Measurements from ENCODE around the gene NTN3.
"Not testable (repeated sequence)": the region's sequence is repeated elsewhere in the genome, so short reads cannot be mapped to it uniquely, and the experiment has no call there.

Gene NTN3

DNA sequence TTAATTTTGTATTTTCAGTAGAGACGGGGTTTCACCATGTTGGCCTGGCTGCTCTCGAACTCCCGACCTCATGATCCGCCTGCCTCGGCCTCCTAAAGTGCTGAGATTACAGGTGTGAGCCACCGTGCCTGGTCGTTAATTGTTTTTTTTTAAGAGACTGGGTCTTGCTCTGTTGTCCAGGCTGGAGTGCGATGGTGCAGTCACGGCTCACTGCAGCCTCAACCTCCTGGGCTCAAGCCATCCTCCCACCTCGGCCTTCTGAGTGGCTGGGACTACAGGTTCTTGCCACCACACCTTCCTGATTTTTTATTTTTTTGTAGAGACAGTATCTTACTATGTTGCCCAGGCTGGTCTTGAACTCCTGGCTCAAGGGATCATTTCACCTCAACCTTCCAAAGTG is 8.9 kb downstream of the NTN3 start:
- not testable (repeated sequence) for DNase-seq (ENCODE audit: low spot score)

DNA sequence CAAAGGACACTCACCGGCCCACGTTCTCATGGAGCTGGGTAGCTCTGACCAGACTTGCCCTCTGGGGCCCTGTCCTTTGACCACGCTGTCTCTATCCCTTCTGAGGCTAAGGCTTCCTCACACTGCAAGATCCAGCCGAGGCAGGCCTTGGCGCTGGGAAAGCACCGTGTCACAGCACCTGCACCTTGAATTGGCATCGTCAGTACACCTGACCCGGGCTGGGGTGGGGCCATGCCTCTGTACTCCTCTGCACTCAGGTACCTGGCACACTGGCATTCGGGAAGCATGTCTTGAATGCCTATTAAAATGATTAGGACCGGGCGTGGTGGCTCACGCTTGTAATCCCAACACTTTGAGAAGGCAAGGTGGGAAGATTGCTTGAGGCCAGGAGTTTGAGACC is 9.9 kb downstream of the NTN3 start:
- no peak for DNase-seq (ENCODE audit: low spot score)

DNA sequence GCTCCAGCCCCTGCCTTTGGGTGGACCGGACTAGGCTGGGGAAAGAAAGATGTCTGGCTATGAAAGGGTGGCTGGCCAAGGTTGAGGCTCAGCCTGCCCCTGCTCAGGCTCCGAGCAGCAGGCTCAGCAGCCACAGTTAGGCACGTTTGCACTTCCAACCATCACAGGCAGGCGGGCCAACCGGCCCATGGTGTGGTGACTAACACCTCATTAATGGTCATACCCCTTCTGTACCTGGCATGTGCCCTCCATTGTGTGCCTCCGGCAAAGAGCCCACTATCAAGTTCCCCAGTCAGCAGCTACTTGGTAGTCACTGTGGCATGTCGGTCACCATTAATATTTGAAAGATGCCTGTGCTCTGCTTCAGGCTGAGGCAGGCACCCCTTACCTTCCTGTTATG is 10.6 kb downstream of the NTN3 start:
- DNase-seq (ENCODE audit: low spot score) = no peak

DNA sequence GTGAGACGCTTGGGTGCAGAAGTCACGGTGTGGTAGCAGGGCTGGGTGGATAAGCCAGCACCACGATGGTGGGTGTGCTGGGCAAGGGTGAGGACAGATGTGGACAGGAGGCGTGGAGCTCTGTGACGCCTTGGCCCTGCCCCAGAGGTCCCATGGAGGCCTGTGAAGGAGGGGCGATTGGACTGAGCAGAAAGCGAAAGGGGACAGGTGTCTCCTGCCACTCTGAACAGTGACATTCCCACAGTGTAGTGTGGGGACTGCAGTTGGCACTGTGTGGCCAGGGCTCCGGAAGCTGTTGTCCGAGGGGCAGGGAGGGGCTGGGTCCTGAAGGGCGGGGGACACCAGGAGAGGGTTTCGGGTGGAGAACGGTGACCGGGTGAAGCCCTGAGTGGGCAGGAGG is 11.2 kb downstream of the NTN3 start:
- no peak for DNase-seq (ENCODE audit: low spot score)

DNA sequence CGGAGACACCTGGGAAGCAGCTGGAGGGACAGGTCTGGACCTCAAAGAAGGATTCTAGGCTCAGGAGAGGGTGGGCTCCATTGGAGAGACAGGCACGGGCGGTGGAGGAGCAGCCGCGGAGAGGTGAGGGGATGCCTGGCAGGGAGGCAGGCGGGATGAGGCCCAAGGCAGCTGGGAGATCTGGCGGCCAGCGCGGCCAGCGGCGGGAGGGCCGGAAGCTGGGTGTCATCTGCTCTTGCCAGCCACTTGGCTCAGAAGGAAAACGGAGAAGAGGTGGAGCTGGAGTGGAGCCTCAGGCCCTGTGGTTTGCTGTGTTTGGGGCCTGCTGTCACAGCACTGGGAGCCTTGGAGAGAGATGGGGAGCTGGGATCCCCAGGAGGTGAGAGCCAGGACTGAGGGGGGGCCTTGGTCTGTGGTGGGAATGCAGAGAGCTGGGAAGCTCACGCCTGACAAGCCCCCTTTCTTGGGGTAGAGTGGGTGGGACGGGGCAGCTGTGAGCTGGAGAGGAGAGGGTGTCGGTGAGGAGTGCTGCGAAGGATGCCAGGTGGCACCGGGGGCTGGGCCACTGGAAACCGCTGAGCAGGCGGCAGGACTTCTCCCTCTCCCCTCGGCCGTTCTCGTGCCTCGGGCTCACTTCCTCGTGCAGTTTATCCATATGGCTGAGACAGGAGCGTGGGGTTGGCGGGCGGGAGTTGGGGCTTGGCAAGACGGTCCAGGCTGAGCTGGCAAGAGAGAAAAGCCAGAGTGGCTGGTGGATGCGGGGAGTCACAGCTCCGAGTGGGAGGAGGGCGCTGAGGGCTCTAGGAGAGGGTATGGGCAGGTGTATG is 11.8 kb downstream of the NTN3 start:
- peak; percentile 81 for DNase-seq (ENCODE audit: low spot score)

DNA sequence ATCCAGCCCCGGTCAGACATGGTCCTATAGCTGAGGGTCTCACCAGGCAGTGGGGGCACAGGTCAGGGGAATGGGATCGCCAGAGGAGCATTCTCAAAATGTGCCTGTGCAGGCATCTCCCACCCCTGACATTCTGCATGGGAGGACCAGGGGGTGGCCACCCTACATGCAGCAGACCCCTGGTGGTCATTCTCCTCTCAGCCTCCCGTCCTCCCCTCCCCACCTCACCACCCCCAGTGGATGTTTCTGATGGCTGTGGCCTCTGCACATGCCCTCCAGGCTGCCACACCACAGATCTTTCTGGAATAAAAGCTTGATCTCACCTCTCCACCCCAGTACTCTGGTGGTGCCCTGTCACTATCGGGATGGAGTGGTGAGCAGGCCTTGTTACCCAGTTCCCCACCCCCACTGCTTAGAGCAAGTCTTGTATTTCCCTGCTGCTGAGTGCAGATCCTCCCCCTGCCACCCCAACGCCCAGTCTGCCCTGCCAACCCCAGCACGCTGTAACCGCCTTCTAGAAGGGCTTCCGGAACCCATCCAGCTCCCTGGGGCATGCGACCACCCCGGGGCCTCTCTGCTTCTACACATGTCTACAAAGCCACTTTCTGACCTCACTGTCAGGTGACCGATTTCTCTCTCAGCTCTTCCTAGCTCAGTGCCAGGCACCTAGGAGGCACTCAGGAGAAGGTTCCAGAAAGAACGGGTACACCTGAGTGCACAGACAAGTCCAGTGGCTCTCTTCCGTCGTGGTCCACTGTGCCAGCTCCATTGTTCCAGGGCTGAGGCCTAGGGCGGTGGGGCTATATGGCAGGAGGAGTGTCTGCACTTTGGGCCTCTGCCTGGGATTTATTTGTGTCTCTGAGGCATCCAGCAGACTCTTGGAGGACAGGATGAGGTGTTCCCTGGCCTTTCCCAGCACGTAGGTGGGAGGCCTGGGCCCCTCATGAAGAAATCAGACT is 13.1 kb downstream of the NTN3 start:
- no peak for DNase-seq (ENCODE audit: low spot score)

DNA sequence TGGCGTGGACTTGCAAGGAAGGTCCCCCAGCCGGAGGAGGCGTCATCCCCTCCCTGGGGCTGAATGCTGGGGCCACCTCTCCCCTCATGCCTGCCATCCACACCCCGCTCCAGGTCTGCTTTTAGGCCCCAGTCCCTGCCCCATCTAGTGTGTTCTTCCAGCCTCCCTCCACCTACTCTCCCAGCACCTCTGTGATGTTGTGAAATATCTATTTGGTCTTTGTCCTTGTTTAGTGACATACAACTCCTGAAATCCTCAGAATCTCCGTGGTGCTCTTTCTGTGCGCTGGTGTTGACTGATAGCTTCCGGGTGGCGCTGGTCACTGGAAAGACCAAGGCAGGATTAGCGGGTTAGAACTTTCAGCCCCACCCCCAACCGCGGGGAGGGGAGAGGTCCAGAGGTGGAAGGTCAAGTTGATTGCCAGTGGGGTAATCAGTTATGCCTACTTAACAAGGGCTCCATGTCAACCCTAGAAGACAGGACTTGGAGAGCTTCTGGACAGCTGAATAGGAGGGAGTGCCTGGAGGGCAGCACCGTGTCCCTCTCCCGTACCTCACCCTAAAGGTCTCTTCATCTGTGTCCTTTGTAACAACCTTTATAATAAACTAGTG is 13.9 kb downstream of the NTN3 start:
- no peak for DNase-seq (ENCODE audit: low spot score)

DNA sequence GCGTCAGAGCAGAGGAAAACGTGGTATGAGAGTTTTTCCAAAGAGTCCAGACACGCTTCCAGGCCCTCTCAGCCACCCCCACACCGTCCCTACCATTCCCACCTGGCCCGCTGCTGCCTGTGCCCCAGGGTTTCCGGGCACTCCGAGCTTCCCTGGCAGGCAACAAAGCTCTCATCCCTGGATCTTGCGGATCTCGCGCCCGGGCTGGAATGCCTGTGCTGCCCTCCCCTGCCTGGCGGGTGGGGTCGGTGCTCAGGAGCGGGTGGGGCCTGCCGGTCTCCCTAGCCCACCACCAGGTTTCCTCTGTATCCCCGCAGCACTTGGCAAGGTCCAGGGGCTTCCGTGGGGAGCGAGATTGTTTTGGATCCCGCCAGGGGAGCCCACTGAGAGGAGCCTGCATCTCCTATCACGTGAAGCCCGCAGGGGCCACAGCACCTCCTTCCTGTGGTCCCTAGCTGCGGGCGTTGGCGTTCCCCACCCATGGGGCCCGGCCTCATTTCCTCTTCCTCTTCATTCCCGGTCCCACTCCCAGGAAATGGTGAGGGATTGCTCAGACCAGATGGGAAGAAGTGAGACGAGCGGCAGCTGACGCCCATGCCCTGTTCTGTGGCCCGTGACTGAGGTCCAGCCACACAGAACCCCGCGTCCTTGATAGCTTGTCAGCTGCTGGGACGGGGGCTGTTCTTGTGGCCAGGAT is 14.9 kb downstream of the NTN3 start:
- no peak for DNase-seq (ENCODE audit: low spot score)

DNA sequence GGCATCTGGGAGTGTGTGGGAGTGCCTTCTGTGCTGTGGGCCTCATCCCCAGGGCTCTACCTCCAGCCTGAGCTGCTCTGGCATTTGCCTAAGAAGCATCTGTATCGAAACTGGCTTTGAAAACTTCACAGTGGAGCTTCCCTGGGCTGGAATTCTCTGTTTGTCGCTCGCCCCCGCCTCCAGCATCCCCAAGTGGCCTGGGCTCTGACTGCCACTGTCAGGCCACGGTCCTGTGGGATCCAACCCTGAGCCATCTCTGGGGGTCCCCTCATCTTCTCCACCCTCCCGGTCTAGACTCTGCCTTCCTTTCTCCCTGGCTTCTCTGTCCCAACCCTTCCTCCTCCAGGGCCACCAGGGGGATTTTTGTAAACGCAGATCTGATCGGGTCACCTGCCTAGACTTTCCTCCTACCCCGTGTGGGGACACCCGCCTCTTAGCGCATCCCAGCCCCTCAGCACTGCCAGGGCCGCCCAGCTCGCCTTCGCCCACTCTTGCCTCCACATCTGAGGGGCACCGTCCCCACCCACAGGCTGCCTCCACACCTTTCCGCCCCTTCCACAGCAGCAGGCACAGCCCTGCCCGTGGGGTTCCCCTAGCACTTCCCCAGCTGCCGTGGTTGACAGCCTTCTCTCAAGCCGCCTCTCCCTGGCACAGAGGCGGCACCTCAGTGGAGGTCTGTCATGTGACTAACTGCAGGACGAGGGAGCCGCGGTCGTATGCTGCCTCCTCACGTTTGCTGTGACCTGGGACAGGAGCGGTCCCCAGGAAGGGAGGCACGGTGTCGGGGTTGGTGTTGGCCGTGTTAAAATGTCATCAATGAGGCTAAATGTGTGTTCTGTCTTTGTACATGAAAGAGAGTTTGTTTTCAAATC is 15.8 kb downstream of the NTN3 start:
- no peak for DNase-seq (ENCODE audit: low spot score)

DNA sequence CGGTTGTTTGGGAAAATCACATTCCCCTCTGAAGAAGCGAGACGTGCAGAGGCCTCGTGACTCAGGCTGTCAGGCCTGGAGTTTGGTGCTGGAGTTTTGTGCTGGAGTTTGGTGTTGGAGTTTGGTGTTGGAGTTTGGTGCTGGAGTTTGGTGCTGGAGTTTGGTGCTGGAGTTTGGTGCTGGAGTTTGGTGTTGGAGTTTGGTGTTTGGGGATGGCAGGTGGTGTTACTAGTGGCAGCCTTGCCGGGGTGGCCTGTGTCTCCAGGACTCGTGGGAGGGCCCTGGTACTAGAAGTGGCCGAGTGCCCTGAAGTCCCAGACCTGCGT is 16.4 kb downstream of the NTN3 start:
- DNase-seq (ENCODE audit: low spot score) = no peak

DNA sequence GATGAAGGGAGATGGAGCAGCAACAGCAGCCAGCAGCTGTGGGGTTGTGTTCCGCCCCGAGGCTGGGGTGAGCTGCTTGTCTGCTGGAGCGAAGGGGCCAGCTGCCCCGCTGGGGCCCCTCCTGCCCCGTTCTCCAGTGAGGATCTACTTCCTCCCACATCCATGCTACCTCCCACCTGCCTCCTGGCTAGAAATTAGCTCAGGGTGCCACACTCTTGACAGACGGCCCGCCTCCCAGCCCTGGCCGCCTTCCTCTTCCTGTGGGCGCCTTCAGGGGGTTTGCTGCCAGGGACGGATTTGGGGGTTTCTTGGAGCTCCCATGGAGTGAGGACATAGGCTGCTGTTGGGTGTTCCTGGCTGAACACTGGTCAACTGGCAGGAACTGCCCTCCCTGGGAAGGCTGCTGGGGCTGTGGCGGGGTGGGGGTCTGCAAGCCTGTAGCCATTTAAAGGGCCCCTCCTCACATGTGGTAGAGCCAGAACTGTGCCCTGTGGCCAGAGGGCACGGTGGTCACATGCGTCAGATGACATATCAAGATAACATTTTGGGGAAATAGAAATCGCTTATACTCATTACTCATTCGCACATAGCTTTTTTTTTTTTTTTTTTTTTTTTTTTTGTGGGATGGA is 16.9 kb downstream of the NTN3 start:
- no peak for DNase-seq (ENCODE audit: low spot score)

DNA sequence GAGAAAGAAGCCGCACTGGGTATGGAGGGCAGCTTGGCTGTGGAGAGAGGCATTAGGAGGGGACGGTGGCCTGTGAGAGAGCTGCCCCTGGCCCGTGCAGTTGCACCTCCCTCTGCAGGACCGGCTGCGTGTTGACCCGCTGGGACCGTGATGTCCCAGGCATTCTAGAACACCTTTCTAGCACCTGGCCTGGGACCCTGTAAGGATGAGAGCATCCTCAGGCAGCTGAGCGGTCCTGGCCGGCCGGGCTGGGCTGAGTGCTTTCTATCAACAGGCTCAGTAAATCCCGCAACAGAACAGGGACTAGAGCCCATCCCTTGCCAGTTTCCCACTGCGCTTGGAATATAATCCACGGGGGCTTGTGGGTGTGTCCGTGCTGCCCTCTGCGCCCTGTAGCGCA is 18.5 kb downstream of the NTN3 start:
- DNase-seq (ENCODE audit: low spot score) = no peak

DNA sequence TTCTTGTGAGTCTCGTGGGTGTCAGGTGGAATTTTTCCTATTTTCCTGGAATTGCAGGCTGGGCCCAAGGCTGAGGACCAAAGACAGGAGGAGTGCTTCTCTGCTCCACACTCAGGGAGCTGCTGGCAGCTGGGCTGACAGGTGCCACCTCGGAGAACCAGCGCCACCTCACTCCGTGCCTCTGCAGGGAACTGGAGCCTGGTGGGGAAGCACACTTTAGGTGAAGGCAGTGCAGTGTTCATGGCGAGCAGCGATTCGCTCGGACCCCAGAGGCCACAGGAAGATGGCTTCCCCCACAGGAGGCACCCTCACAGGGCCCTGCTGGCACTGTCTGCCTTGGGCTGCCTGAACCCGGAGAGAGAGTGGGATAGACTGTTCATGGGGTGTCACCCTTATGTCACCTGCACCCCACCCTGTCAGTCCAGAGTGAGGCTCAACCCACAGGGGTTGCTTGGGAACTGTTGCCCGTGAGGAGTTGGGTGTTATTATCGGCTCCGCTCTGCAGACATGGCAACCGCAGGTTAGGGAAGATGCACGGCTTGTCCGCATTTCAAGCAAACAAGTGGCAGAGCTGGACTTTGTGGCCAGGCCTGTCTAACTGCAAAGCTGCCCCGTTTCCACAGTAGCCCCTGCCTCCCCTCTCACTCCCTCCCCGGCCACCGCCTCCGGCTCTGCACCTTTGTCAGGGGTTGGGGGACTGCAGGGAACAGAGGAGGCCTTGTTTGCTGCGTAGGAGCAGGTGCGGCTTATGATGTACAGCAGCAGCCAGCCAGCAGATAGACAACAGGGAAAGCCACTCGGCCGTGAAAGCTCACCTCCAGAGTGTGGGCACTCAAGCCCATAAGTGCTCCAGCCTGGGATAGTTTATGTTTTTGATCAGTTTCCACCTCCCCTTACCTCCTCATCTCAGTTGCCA is 19.4 kb downstream of the NTN3 start:
- no peak for DNase-seq (ENCODE audit: low spot score)

DNA sequence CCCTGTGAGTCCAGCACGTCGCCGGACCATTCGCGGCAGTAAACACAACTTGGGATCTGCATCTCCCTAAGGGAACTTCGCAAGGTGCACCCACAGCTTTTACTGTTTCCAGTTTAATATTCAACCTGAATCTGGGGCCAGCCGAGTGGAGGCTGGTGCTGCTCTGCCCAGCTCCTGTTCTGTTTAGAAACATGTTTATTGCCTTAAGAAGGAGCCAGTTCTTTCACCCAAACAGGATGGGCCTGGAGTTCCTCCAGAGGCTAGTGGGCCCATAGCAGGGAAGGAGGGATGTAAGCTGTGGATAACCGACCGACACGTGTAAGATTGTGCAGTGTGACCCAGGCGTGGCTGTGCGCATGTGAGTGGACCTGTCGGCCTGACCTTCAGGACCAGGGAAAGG is 21.2 kb downstream of the NTN3 start:
- DNase-seq (ENCODE audit: low spot score) = no peak

DNA sequence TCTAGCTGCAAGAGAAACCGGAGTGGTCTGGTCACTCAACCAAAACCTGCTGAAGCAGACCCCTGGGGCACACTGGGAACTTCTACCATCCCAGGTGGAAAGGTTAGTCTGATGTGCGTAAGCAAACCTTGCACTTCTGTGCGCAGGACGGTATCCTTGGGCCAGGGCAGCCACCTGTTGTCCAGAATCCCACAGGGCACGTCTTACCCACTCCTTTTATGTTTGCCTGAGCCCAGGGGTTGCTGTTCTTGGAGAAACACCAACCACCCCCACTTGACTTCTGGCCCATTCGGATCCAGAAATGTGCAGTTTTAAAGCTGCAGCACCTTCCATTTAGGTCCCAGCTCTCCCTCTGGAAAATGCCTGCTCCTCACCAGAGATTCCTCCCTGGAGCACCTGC is 22.5 kb downstream of the NTN3 start:
- DNase-seq (ENCODE audit: low spot score) = no peak

DNA sequence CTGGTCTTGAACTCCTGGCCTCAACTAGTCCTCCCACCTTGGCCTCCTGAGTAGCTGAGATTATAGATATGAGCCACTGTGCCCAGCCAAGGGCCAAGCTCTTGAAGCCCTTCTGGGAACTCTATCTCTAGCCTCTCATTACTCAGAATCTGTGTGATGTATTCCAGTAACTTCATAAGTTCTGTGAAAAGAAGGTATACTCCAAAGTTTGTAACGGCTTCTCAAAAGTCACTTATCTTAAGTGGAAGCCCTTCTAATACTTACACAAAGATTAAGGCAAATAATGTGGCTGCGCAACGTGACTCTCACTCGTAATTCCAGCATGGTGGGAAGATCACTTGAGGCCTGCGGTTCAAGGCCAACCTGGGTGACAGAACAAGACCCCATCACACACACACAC is 23.5 kb downstream of the NTN3 start:
- no peak for DNase-seq (ENCODE audit: low spot score)

DNA sequence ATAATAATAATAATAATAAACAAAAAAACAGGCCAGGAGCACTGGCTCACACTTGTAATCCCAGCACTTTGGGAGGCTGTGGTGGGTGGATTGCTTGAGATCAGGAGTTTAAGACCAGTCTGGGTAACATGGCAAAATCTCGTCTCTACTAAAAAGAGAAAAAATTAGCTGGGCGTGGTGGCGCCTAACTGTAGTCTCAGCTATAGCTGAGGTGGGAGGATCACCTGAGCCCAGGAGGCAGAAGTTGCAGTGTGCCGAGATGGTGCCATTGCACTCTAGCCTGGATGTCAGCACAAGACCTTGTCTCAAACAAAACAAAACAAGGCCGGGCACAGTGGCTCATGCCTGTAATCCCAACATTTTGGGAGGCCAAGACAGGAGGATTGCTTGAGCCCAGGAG is 23.9 kb downstream of the NTN3 start:
- DNase-seq (ENCODE audit: low spot score) = no peak

DNA sequence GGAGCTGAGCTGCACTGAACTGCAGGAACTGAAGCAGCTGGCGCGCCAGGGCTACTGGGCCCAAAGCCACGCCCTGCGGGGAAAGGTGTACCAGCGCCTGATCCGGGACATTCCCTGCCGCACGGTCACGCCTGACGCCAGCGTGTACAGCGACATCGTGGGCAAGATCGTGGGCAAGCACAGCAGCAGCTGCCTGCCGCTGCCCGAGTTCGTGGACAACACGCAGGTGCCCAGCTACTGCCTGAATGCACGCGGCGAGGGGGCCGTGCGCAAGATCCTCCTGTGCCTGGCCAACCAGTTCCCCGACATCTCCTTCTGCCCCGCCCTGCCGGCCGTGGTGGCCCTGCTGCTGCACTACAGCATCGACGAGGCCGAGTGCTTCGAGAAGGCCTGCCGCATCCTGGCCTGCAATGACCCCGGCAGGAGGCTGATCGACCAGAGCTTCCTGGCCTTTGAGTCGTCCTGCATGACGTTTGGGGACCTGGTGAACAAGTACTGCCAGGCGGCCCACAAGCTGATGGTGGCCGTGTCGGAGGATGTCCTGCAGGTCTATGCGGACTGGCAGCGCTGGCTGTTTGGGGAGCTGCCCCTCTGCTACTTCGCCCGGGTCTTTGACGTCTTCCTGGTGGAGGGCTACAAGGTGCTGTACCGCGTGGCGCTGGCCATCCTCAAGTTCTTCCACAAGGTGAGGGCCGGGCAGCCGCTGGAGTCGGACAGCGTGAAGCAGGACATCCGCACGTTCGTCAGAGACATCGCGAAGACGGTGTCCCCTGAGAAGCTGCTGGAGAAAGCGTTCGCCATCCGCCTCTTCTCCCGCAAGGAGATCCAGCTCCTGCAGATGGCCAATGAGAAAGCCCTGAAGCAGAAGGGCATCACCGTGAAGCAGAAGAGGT is 25.4 kb downstream of the NTN3 start:
- no peak for DNase-seq (ENCODE audit: low spot score)

Measured in hepatic stellate cell (primary cell).